Islet of Langerhans (tissue), 1 donor: ENCODE measurements around the gene SRGN.
"Not testable (repeated sequence)": the region's sequence is repeated elsewhere in the genome, so short reads cannot be mapped to it uniquely, and the experiment has no call there.

Source experiments
- FAIRE-seq: peaks from one replicate; lab custom pipeline; 2011; peaks lifted over from hg19 to GRCh38; lab: Jason Lieb, UNC

SRGN gene

DNA sequence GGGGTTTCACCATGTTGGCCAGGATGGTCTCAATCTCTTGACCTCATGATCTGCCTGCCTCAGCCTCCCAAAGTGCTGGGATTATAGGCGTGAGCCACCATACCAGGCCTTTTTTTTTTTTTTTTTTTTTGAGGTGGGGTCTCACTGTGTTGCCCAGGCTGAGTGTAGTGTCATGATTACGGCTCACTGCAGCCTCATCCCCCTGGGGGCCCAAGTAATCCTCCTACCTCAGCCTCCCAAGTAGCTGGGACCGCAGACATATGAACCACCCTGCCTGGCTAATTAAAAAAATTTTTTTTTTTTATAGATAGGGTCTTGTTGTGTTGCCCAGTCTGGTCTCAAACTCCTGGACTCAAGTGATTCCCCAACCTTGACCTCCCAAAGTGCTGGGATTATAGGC lies 54.2 kb downstream of the SRGN start:
- FAIRE-seq: not testable (repeated sequence)

- FAIRE-seq: no peak
Measured at GRCh38 chr10:69142983-69143382, 55.1 kb downstream of the SRGN start.

DNA sequence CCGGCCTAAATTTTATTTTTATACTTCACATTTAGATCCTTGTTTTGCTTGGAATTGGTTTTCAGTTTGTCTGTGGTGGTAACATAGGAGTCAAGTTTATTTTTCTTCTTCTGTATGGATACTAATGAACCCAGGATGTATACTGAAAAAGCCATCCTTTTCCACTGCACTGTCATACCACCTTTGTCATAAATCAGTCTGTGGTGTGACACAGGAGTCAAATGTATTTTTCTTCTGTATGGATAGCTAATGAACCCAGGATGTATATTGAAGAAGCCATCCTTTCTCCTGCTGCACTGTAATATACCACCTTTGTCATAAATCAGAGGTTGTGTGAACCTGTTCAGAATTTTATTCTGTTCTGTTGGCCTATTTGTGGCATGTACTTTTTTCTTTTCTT lies 57.4 kb downstream of the SRGN start:
- no peak for FAIRE-seq

GRCh38 chr10:69145864-69146263 lies 58.0 kb downstream of the SRGN start:
- no peak for FAIRE-seq

DNA sequence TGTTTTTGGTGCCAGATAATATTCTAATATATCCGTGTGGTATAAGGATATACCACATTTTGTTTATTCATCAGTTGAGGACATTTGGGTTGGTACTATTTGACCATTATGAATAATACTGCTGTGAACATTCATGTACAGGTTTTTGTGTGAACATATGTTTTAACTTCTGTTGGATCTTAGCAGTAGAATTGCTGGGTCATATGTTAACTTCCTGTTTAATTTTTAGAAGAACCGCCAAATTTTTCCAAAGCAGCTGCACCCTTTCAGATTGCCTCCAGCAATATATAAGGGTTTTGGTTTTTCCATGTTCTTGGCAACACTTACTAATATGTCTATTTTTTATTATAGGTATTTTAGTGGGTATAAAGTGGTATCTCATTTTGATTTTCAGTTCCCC lies 58.9 kb downstream of the SRGN start:
- FAIRE-seq: no peak

- FAIRE-seq: no peak
Measured at GRCh38 chr10:69151984-69152383, 64.1 kb downstream of the SRGN start.

- no peak for FAIRE-seq
Measured at GRCh38 chr10:69153227-69153626, 65.3 kb downstream of the SRGN start.
